Dendritic cell treated with granulocyte-macrophage colony-stimulating factor and Interleukin-4, amounts not matched to agents 40 ng/mL and 50 ng/mL, for 4 days (primary cell): Measurements from ENCODE around the gene SLC16A2.

ENCODE experiments used
- H3K27ac Mint-ChIP-seq: one replicate; pipeline ENCODE4 v1.8.0; 2022; ENCODE audit warnings: mild to moderate bottlenecking, mixed read lengths
- H3K27me3 Mint-ChIP-seq: one replicate; pipeline ENCODE4 v1.8.0; 2022; ENCODE audit warnings: mild to moderate bottlenecking, mixed read lengths
- H3K36me3 Mint-ChIP-seq: one replicate; pipeline ENCODE4 v1.8.0; 2022; ENCODE audit warnings: low read depth, mixed read lengths
- H3K4me1 Mint-ChIP-seq: one replicate; pipeline ENCODE4 v1.8.0; 2022; ENCODE audit warnings: low read depth, mixed read lengths
- H3K4me3 Mint-ChIP-seq: one replicate; pipeline ENCODE4 v1.8.0; 2022; ENCODE audit warnings: mild to moderate bottlenecking, moderate library complexity, mixed read lengths
- H3K9me3 Mint-ChIP-seq: one replicate; pipeline ENCODE4 v1.8.0; 2022; ENCODE audit warnings: mixed read lengths
- intact Hi-C: fragments of 100-400 bp; cut with micrococcal nuclease; formaldehyde crosslinking; loops from one replicate; pipeline ENCODE4 v1.15.0; 2022

SLC16A2 gene

GRCh38 chrX:74523870-74524735 lies 102.8 kb downstream of the SLC16A2 start:
- no peak overlapping the region for H3K27ac Mint-ChIP-seq
- no peaks in the 10 kb centered on the region for H3K9me3 Mint-ChIP-seq
- no peaks in the 10 kb centered on the region for H3K27me3 Mint-ChIP-seq
- H3K4me1 Mint-ChIP-seq: no peaks in the 10 kb centered on the region
- no peak overlapping the region for H3K4me3 Mint-ChIP-seq
- intact Hi-C loops: no loop called here
- no peaks in the 10 kb centered on the region for H3K36me3 Mint-ChIP-seq

DNA sequence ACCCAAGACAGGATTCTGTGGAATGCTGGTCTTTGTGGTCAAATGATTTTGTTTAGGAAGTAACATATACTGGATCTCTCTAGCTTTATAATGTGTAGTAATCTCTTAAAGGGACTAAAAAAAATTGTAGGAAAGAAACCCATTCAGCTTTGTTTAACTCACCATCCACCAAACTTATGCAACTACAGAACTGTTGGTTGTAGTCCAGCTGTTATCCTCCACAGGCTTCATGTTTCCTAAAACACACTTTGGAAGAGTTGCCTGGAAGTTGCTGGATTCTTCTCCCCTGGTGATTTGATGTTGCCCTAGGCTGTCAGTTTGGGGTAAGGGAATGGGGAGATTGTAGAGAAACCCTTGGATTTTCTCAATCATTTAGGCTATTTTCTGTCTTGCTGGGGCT lies 103.8 kb downstream of the SLC16A2 start:
- H3K4me3 Mint-ChIP-seq: no peak overlapping the region
- no peaks in the 10 kb centered on the region for H3K9me3 Mint-ChIP-seq
- no peaks in the 10 kb centered on the region for H3K36me3 Mint-ChIP-seq
- no peaks in the 10 kb centered on the region for H3K4me1 Mint-ChIP-seq
- intact Hi-C loops: no loop called here
- H3K27me3 Mint-ChIP-seq: no peaks in the 10 kb centered on the region
- no peak overlapping the region for H3K27ac Mint-ChIP-seq

- no peak overlapping the region for H3K4me3 Mint-ChIP-seq
- intact Hi-C loops: no loop called here
- H3K27ac Mint-ChIP-seq: no peak overlapping the region
- H3K36me3 Mint-ChIP-seq: no peaks in the 10 kb centered on the region
- H3K4me1 Mint-ChIP-seq: no peaks in the 10 kb centered on the region
- no peaks in the 10 kb centered on the region for H3K9me3 Mint-ChIP-seq
- H3K27me3 Mint-ChIP-seq: no peaks in the 10 kb centered on the region
Measured at GRCh38 chrX:74526764-74527163, 105.5 kb downstream of the SLC16A2 start.

GRCh38 chrX:74527350-74527749 lies 106.1 kb downstream of the SLC16A2 start:
- intact Hi-C loops: no loop called here
- Mint-ChIP-seq H3K27ac (no peak overlapping the region), H3K27me3 (no peaks in the 10 kb centered on the region), H3K36me3 (no peaks in the 10 kb centered on the region), H3K4me3 (no peak overlapping the region), H3K4me1 (no peaks in the 10 kb centered on the region), H3K9me3 (no peaks in the 10 kb centered on the region)

GRCh38 chrX:74529311-74529710 lies 108.0 kb downstream of the SLC16A2 start:
- H3K36me3 Mint-ChIP-seq: no peaks in the 10 kb centered on the region
- no peaks in the 10 kb centered on the region for H3K27me3 Mint-ChIP-seq
- no peaks in the 10 kb centered on the region for H3K4me1 Mint-ChIP-seq
- H3K4me3 Mint-ChIP-seq: no peak overlapping the region
- intact Hi-C loops: no loop called here
- no peak overlapping the region for H3K27ac Mint-ChIP-seq
- H3K9me3 Mint-ChIP-seq: no peaks in the 10 kb centered on the region

DNA sequence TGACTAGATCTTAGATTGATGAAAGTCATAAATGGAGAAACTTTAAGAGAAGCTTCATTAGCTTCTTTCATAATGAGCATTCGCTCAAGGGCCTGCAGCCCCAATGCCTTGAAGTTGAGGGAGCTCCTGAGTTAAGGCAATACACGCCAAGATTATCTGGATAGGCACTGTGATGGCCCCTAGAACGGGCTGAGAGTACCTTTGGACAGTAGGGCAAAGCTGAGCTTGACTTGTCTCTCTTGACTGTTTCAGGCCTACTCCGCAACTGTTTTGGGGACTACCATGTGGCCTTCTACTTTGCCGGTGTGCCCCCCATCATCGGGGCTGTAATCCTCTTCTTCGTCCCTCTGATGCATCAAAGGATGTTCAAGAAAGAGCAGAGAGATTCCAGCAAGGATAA lies 109.8 kb downstream of the SLC16A2 start:
- Mint-ChIP-seq H3K9me3 (no peaks in the 10 kb centered on the region), H3K36me3 (no peaks in the 10 kb centered on the region), H3K4me3 (no peak overlapping the region), H3K27me3 (no peaks in the 10 kb centered on the region), H3K4me1 (no peaks in the 10 kb centered on the region), H3K27ac (no peak overlapping the region)
- intact Hi-C loops: loop anchor here (10.0 kb wide), 1 partner anchor 246 kb away; no protein-coding TSS in a partner anchor

- intact Hi-C loops: loop anchor here (10.0 kb wide), 1 partner anchor 250 kb away; no protein-coding TSS in a partner anchor
- Mint-ChIP-seq H3K27ac (no peak overlapping the region), H3K4me3 (no peak overlapping the region)
Measured at GRCh38 chrX:74534569-74535038, 113.3 kb downstream of the SLC16A2 start.

GRCh38 chrX:74535086-74535407 lies 113.8 kb downstream of the SLC16A2 start:
- intact Hi-C loops: loop anchor here (10.0 kb wide), 1 partner anchor 250 kb away; no protein-coding TSS in a partner anchor
- H3K4me3 Mint-ChIP-seq: no peak overlapping the region
- H3K27ac Mint-ChIP-seq: no peak overlapping the region
- H3K4me1 Mint-ChIP-seq: peaks cover 15% of the 10 kb centered on the region
- no peaks in the 10 kb centered on the region for H3K36me3 Mint-ChIP-seq
- H3K27me3 Mint-ChIP-seq: peaks cover 3% of the 10 kb centered on the region
- no peaks in the 10 kb centered on the region for H3K9me3 Mint-ChIP-seq

More at GRCh38 chrX:74534569-74535038, 113.3 kb downstream of the SLC16A2 start:
- no peaks in the 10 kb centered on the region for H3K36me3 Mint-ChIP-seq
- H3K9me3 Mint-ChIP-seq: no peaks in the 10 kb centered on the region
- H3K27me3 Mint-ChIP-seq: peaks cover 3% of the 10 kb centered on the region
- peaks cover 15% of the 10 kb centered on the region for H3K4me1 Mint-ChIP-seq

DNA sequence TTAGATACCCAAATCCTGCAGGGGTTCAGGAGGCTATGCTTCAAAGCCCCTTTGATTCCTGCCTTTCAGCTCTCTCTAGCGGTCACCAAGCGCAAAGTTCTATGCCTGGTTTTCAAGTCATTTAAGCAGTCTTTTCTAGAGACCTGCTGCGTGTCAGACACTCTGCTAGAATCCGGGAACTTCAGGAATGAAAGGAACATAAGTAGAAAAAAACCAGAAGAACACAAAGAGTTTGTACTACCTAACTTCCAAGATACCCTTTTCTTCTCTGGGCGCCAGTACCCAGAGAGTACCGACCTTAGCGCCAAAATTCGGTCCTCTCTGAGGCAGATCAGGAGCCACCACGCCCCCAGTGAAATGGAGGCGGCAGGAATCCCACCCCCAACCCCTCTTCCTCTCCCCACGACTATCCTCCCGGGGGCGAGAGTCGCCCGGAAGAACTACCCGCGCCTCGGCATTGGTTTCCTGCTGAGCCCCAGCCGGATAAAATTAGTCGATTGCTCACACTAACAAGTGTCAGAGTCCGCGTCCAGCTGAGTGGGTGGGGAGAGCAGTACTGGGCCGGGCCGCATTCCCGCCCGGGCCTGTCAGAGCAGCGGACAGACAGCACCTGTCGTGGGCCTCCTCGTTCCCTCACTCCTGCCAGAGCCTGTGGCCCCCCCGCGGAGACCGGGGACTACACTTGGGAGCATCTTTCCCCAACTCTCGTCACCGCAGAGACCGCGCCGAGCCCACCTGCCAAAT lies 114.3 kb downstream of the SLC16A2 start:
- Mint-ChIP-seq H3K27me3 (peaks cover 3% of the 10 kb centered on the region), H3K27ac (peak overlapping the region; percentile 37), H3K36me3 (no peaks in the 10 kb centered on the region), H3K4me3 (peak overlapping the region; percentile 70), H3K9me3 (no peaks in the 10 kb centered on the region), H3K4me1 (peaks cover 15% of the 10 kb centered on the region)
- intact Hi-C loops: loop anchor here (10.0 kb wide), 1 partner anchor 251 kb away; no protein-coding TSS in a partner anchor

DNA sequence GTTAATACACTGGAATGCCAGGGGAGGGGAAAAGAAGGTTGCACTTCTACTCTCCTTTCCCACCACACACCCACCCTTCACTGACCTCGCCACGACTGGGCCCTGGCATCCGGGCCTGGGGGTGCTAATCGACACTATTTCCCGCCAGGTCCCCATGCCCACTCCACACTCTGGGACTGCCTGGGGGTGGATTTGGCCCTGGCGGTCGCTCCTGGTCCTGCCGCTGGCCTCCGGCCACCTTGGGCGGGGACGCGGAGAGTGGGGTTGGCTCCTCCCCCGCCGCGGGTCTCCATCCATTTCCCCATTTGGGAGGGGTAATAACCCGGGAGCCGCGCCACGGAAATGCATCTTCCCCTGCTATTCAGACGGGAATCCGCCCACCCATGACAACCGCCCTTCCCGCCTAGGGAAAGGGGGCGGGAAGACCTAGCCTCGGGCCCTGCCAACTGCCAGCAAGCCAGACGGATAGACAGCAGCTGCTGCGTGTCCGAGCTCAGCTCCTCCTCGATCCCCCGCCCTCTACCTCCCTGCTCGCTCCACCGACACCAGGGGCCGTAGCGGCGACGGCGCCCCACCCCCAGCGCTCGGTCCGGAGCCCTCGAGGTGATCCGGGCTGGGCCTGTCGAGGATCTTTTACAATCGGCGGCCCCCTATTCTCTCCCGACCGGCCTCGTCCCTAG lies 115.0 kb downstream of the SLC16A2 start:
- intact Hi-C loops: loop anchor here (10.0 kb wide), 1 partner anchor 251 kb away; no protein-coding TSS in a partner anchor
- Mint-ChIP-seq H3K4me1 (peaks cover 15% of the 10 kb centered on the region), H3K27ac (peak overlapping the region; percentile 37), H3K9me3 (no peaks in the 10 kb centered on the region), H3K36me3 (no peaks in the 10 kb centered on the region), H3K4me3 (peak overlapping the region; percentile 70), H3K27me3 (peaks cover 3% of the 10 kb centered on the region)

DNA sequence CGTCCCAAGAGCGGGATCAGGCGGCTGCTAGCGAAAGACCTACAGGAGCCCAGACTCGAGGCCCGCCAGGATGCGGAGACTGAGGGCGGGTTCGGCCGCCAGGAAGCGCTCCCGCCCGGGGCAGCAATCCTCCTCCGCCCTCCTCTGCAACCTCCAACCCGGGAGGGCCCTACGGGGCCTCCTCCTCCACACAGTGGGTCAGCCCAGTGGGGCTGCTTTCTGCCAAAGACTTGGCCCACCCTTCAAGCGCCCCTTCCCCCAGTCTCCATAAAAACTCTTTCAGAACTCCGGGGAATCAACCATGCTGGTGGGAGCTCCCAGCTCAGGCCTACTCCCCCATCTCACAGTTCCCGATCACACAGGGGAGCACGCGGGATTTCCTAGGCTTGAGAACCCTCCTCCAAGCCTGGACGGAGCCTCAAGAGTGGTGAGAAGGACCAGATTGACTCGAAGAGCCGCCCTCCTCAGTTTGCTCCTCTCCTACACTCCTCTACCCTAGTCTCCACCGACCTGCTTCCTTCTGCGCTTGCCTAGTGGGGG lies 115.6 kb downstream of the SLC16A2 start:
- Mint-ChIP-seq H3K27me3 (peaks cover 3% of the 10 kb centered on the region), H3K27ac (peak overlapping the region; percentile 13), H3K4me1 (peaks cover 15% of the 10 kb centered on the region), H3K36me3 (no peaks in the 10 kb centered on the region), H3K4me3 (peak overlapping the region; percentile 70), H3K9me3 (no peaks in the 10 kb centered on the region)
- intact Hi-C loops: loop anchor here (10.0 kb wide), 1 partner anchor 252 kb away; no protein-coding TSS in a partner anchor

GRCh38 chrX:74540635-74541249 lies 119.4 kb downstream of the SLC16A2 start:
- Mint-ChIP-seq H3K36me3 (no peaks in the 10 kb centered on the region), H3K9me3 (no peaks in the 10 kb centered on the region), H3K27ac (no peak overlapping the region), H3K4me3 (no peak overlapping the region), H3K4me1 (peaks cover 15% of the 10 kb centered on the region), H3K27me3 (peaks cover 5% of the 10 kb centered on the region)
- intact Hi-C loops: no loop called here

DNA sequence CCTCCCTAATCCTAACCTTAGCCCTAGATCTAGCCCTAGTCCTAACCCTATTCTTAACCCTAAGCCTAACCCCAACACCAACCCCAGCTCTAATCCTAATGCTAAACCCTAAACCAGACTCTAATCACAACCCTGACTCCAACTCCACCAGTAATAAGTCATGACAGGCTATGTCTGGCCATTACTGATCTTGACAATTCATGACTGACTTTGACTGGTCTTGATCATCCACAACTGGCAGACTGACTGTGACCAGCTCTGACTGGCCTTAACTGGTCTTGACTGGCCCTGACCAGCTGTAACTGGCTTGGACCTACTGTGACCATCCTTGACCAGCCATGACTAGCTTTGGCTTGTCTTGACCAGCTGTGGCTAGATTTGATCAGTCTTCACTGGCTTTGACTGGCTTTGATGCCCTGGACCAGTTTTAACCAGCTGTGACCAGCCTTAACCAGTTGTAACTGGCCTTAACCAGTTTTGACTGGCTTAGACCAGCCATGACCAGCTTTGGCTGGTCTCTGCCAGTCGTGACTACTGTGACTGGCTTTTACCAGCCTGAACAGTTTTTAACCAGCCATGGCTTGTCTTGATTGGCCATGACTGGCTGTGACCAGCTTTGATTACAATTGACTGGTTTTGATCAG lies 124.7 kb downstream of the SLC16A2 start:
- H3K4me3 Mint-ChIP-seq: no peak overlapping the region
- H3K27ac Mint-ChIP-seq: no peak overlapping the region
- no peaks in the 10 kb centered on the region for H3K36me3 Mint-ChIP-seq
- no peaks in the 10 kb centered on the region for H3K4me1 Mint-ChIP-seq
- intact Hi-C loops: no loop called here
- peaks cover 1% of the 10 kb centered on the region for H3K27me3 Mint-ChIP-seq
- H3K9me3 Mint-ChIP-seq: no peaks in the 10 kb centered on the region
